A549 treated with CORT108297 at 1 μM for 4 hours (cell line): ENCODE data around the gene NT5C. TPM values are rescaled to one million over a fixed set of nuclear protein-coding genes. Genes with fewer than 3 reads are reported as not detected.

Experiments used
- total RNA-seq: library from RNA; stranded (reverse); fragments of 200-300 nt; extraction: Qiagen RNA extraction; gene quantifications from 5 replicates; pipeline ENCODE4 v1.2.3, GENCODE V29; 2022

Gene NT5C
- total RNA-seq, result 73.4 to 135 TPM (median 133 TPM) in 5 replicates

GRCh38 chr17:75131278-75132017, at the start of gene NT5C:
TSS of gene NT5C (minus strand) at chr17:75131742. CDS start at chr17:75131707, 35 bp downstream.

GRCh38 chr17:75154195-75155106, 22.9 kb upstream of the NT5C start, which contains the start of gene JPT1:
TSS of gene JPT1 (minus strand) at chr17:75154512. CDS start at chr17:75154397, 115 bp downstream.

GRCh38 chr17:75109407-75110233, 21.9 kb downstream of the NT5C start, which contains the start of gene ARMC7:
TSS of gene ARMC7 (plus strand) at chr17:75109969. CDS start at chr17:75110289, 320 bp downstream.

GRCh38 chr17:75087558-75088453, 43.7 kb downstream of the NT5C start, which contains the start of gene SLC16A5:
TSS of gene SLC16A5 (plus strand) at chr17:75087954. CDS start at chr17:75093637, 5,683 bp downstream.

Other genes with a start within 250 kb of the NT5C start
- 0.06 to 0.12 TPM in 2 of 5 replicates, not detected in the others for gene FADS6, start 238.1 kb downstream of the NT5C start, total RNA-seq
- gene USH1G, start 208.5 kb downstream of the NT5C start, total RNA-seq, result 0.03 to 0.11 TPM (median 0.08 TPM) in 5 replicates
- gene OTOP2, start 207.5 kb downstream of the NT5C start, total RNA-seq, result 0.05 to 0.08 TPM (median 0.05 TPM) in 4 of 5 replicates, not detected in the other
- gene OTOP3, start 195.8 kb downstream of the NT5C start, total RNA-seq, result 0.05 TPM in 1 of 5 replicates, not detected in the others
- 6.0 to 9.9 TPM (median 9.0 TPM) in 5 replicates for gene HID1, start 159.0 kb downstream of the NT5C start, total RNA-seq
- 37.1 to 57.1 TPM (median 52.4 TPM) in 5 replicates for gene CDR2L, start 144.1 kb downstream of the NT5C start, total RNA-seq
- 76.4 to 81.8 TPM (median 77.9 TPM) in 5 replicates for gene MRPL58, start 119.1 kb downstream of the NT5C start, total RNA-seq
- 451 to 583 TPM (median 485 TPM) in 5 replicates for gene ATP5PD, start 84.8 kb downstream of the NT5C start, total RNA-seq
- gene KCTD2, start 84.5 kb downstream of the NT5C start, total RNA-seq, result 27.7 to 31.5 TPM (median 29.5 TPM) in 5 replicates
- 18.6 to 35.9 TPM (median 32.2 TPM) in 5 replicates for gene SLC16A5, start 43.8 kb downstream of the NT5C start, total RNA-seq
- 17.3 to 22.0 TPM (median 18.5 TPM) in 5 replicates for gene ARMC7, start 21.8 kb downstream of the NT5C start, total RNA-seq
- gene JPT1, start 22.8 kb upstream of the NT5C start, total RNA-seq, result 762 to 868 TPM (median 811 TPM) in 5 replicates
- 366 to 386 TPM (median 369 TPM) in 5 replicates for gene SUMO2, start 51.2 kb upstream of the NT5C start, total RNA-seq
- 91.8 to 113 TPM (median 102 TPM) in 5 replicates for gene NUP85, start 73.9 kb upstream of the NT5C start, total RNA-seq
- gene GGA3, start 129.9 kb upstream of the NT5C start, total RNA-seq, result 23.6 to 32.4 TPM (median 30.9 TPM) in 5 replicates
- gene MRPS7, start 130.1 kb upstream of the NT5C start, total RNA-seq, result 157 to 184 TPM (median 174 TPM) in 5 replicates
- gene MIF4GD, start 139.5 kb upstream of the NT5C start, total RNA-seq, result 31.4 to 39.6 TPM (median 37.2 TPM) in 5 replicates
- 17.8 to 22.5 TPM (median 20.7 TPM) in 5 replicates for gene SLC25A19, start 157.7 kb upstream of the NT5C start, total RNA-seq